H9 (cell line): Measurements from ENCODE around the gene KRTAP12-2. TPM values are rescaled to one million over a fixed set of nuclear protein-coding genes. Genes with fewer than 3 reads are reported as not detected.

Experiments used
- DNase-seq: peaks from one replicate; pipeline ENCODE4 v3.0.0-alpha.2; 2017
- H2AFZ ChIP-seq: one replicate; pipeline ENCODE4 v1.6.1; 2013; ENCODE audit warnings: mild to moderate bottlenecking, low read length, control low read depth, moderate library complexity
- H2AK5ac ChIP-seq: 2 replicates; pipeline ENCODE4 v1.6.1; 2013; ENCODE audit warnings: low read length, control low read depth, mixed read lengths; ENCODE audit not compliant: insufficient read length
- H2BK120ac ChIP-seq: one replicate; pipeline ENCODE4 v1.6.1; 2013; ENCODE audit warnings: low read depth, mild to moderate bottlenecking, low read length, control low read depth, inconsistent platforms; ENCODE audit not compliant: poor library complexity, severe bottlenecking
- H2BK12ac ChIP-seq: 2 replicates; pipeline ENCODE4 v1.6.1; 2013; ENCODE audit warnings: low read length, control low read depth, mixed read lengths, low read depth; ENCODE audit not compliant: insufficient read length
- H2BK15ac ChIP-seq: 2 replicates; pipeline ENCODE4 v1.6.1; 2013; ENCODE audit warnings: low read depth, low read length, control low read depth
- H2BK20ac ChIP-seq: one replicate; pipeline ENCODE4 v1.6.1; 2013; ENCODE audit warnings: low read depth, mild to moderate bottlenecking, low read length, control low read depth, inconsistent platforms; ENCODE audit not compliant: poor library complexity, severe bottlenecking
- H2BK5ac ChIP-seq: 2 replicates; pipeline ENCODE4 v1.6.1; 2013; ENCODE audit warnings: low read length, control low read depth, mixed read lengths; ENCODE audit not compliant: insufficient read length
- H3K14ac ChIP-seq: 2 replicates; pipeline ENCODE4 v1.6.1; 2013; ENCODE audit warnings: low read length, control low read depth; ENCODE audit not compliant: insufficient read depth
- H3K18ac ChIP-seq: 2 replicates; pipeline ENCODE4 v1.6.1; 2013; ENCODE audit warnings: low read depth, mild to moderate bottlenecking, mixed read lengths, low read length, control low read depth; ENCODE audit not compliant: insufficient read length
- H3K23ac ChIP-seq: 2 replicates; pipeline ENCODE4 v1.6.1; 2013; ENCODE audit warnings: low read length, control low read depth, mixed read lengths, low read depth; ENCODE audit not compliant: insufficient read length
- H3K23me2 ChIP-seq: 2 replicates; pipeline ENCODE4 v1.6.1; 2013; ENCODE audit warnings: low read depth, mild to moderate bottlenecking, mixed read lengths, low read length, control low read depth; ENCODE audit not compliant: insufficient read length, poor library complexity, severe bottlenecking
- H3K27ac ChIP-seq: 2 replicates; pipeline ENCODE4 v1.5.1; 2013; ENCODE audit warnings: low read length, control low read depth, mixed read lengths, low read depth; ENCODE audit not compliant: insufficient read length
- H3K27me3 ChIP-seq: 2 replicates; pipeline ENCODE4 v1.6.1; 2013; ENCODE audit warnings: low read length, control low read depth, inconsistent platforms; ENCODE audit not compliant: insufficient read depth
- H3K4ac ChIP-seq: 2 replicates; pipeline ENCODE4 v1.6.1; 2013; ENCODE audit warnings: low read depth, mild to moderate bottlenecking, control low read depth, inconsistent platforms, low read length, moderate library complexity
- H3K4me1 ChIP-seq: 2 replicates; pipeline ENCODE4 v1.6.1; 2013; ENCODE audit warnings: low read length, control low read depth, inconsistent platforms; ENCODE audit not compliant: insufficient read depth
- H3K4me2 ChIP-seq: 2 replicates; pipeline ENCODE4 v1.6.1; 2013; ENCODE audit warnings: low read length, control low read depth, mixed read lengths; ENCODE audit not compliant: insufficient read length, insufficient read depth
- H3K56ac ChIP-seq: 2 replicates; pipeline ENCODE4 v1.6.1; 2013; ENCODE audit warnings: low read depth, mild to moderate bottlenecking, mixed read lengths, low read length, control low read depth; ENCODE audit not compliant: insufficient read length
- H3K79me1 ChIP-seq: 2 replicates; pipeline ENCODE4 v1.6.1; 2013; ENCODE audit warnings: low read depth, mild to moderate bottlenecking, moderate library complexity, low read length, control low read depth, inconsistent platforms; ENCODE audit not compliant: insufficient read depth, poor library complexity, severe bottlenecking
- H3K79me2 ChIP-seq: 2 replicates; pipeline ENCODE4 v1.6.1; 2013; ENCODE audit warnings: low read length, control low read depth, inconsistent platforms; ENCODE audit not compliant: insufficient read depth
- H3K9ac ChIP-seq: 2 replicates; pipeline ENCODE4 v1.6.1; 2013; ENCODE audit warnings: low read length, control low read depth, mixed read lengths; ENCODE audit not compliant: insufficient read length; ENCODE audit errors: extremely low read depth
- H3K9me3 ChIP-seq: one replicate; pipeline ENCODE4 v1.6.1; 2013; ENCODE audit warnings: low read depth, low read length, inconsistent platforms; ENCODE audit not compliant: control insufficient read depth
- H3T11ph ChIP-seq: one replicate; pipeline ENCODE4 v1.6.1; 2013; ENCODE audit warnings: mild to moderate bottlenecking, low read length, control low read depth, inconsistent platforms
- H4K20me1 ChIP-seq: one replicate; pipeline ENCODE4 v1.6.1; 2013; ENCODE audit not compliant: control insufficient read depth, insufficient read length, insufficient read depth
- H4K5ac ChIP-seq: 2 replicates; pipeline ENCODE4 v1.6.1; 2013; ENCODE audit warnings: low read depth, mild to moderate bottlenecking, mixed read lengths, low read length, control low read depth; ENCODE audit not compliant: insufficient read length
- H4K8ac ChIP-seq: replicated peaks from 2 replicates; pipeline ENCODE4 v1.6.1; 2013; ENCODE audit warnings: low read length, control low read depth, mixed read lengths, low read depth; ENCODE audit not compliant: insufficient read length
- H4K91ac ChIP-seq: 2 replicates; pipeline ENCODE4 v1.6.1; 2013; ENCODE audit warnings: low read depth, mild to moderate bottlenecking, moderate library complexity, mixed read lengths, low read length, control low read depth; ENCODE audit not compliant: insufficient read length
- H3K27ac Mint-ChIP-seq, 3 experiments: 2 replicates in 2 of 3; 3 replicates in 1 of 3; pipeline ENCODE4 v1.8.0; 2020 to 2021; ENCODE audit warnings: mixed read lengths in 3 of 3, mild to moderate bottlenecking in 1 of 3, moderate library complexity in 1 of 3
- H3K27me3 Mint-ChIP-seq: 2 replicates; pipeline ENCODE4 v1.8.0; 2021; ENCODE audit warnings: low read depth, mild to moderate bottlenecking, moderate library complexity, mixed read lengths
- H3K36me3 Mint-ChIP-seq, 3 experiments: 2 replicates in 2 of 3; 3 replicates in 1 of 3; pipeline ENCODE4 v1.8.0; 2020 to 2021; ENCODE audit warnings: low read depth in 3 of 3, mixed read lengths in 3 of 3; ENCODE audit not compliant: insufficient read depth in 1 of 3
- H3K4me1 Mint-ChIP-seq, 2 experiments: 2 replicates each; pipeline ENCODE4 v1.8.0; 2020; ENCODE audit warnings: mixed read lengths in 2 of 2
- H3K4me3 Mint-ChIP-seq, 2 experiments: 2 replicates in 1 of 2; 3 replicates in 1 of 2; pipeline ENCODE4 v1.8.0; 2020 to 2021; ENCODE audit warnings: mild to moderate bottlenecking in 2 of 2, mixed read lengths in 2 of 2, moderate library complexity in 1 of 2
- H3K9me3 Mint-ChIP-seq, 2 experiments: 2 replicates in 1 of 2; 3 replicates in 1 of 2; pipeline ENCODE4 v1.8.0; 2020; ENCODE audit warnings: mild to moderate bottlenecking in 2 of 2, mixed read lengths in 2 of 2, moderate library complexity in 1 of 2
- CTCF ChIP-seq: fragments of 200-600 bp; sonication (generic); conservative IDR thresholded peaks from 3 replicates; pipeline ENCODE4 v1.8.0; 2021; ENCODE audit warnings: antibody characterized with exemption, mild to moderate bottlenecking
- WGBS: extraction: QIAGEN DNeasy Blood & Tissue Kit; methylation state at CpG from one replicate; pipeline ENCODE4 v1.1.7; 2013; ENCODE audit warnings: missing lambda C conversion rate, low lambda C conversion rate, mixed read lengths; ENCODE audit not compliant: insufficient read length; ENCODE audit errors: extremely low coverage; 5-methylcytosine and 5-hydroxymethylcytosine counted together
- total RNA-seq: library from RNA; stranded (reverse); gene quantifications from 2 replicates; pipeline ENCODE4 v1.2.1, GENCODE V29; 2021

Gene KRTAP12-2
- total RNA-seq, 1 experiment from 2014 or later, result not detected

- Histone ChIP-seq H2BK120ac (no peak overlapping the region), H3K4me2 (no peak overlapping the region), H2BK12ac (no peak overlapping the region), H3K18ac (no peak overlapping the region), H4K5ac (no peak overlapping the region), H4K8ac (no peak overlapping the region), H2AFZ (no peak overlapping the region), H3K9me3 (no peaks in the 10 kb centered on the region), H3K27me3 (no peaks in the 10 kb centered on the region), H3K23me2 (no peaks in the 10 kb centered on the region), H4K20me1 (no peaks in the 10 kb centered on the region), H3K23ac (no peak overlapping the region), H2BK15ac (no peak overlapping the region), H2BK5ac (no peak overlapping the region), H3T11ph (no peak overlapping the region), H3K27ac (no peak overlapping the region), H2AK5ac (no peak overlapping the region), H2BK20ac (no peak overlapping the region), H3K79me1 (no peaks in the 10 kb centered on the region), H3K9ac (no peak overlapping the region), H3K4ac (no peak overlapping the region), H3K14ac (no peak overlapping the region), H4K91ac (no peak overlapping the region), H3K79me2 (no peaks in the 10 kb centered on the region), H3K56ac (no peak overlapping the region), H3K4me1 (no peaks in the 10 kb centered on the region)
- Mint-ChIP-seq H3K27me3 (peaks cover 14% of the 10 kb centered on the region), H3K36me3 (peaks cover 7 to 16% (median 11%) of the 10 kb centered on the region in 3 experiments; a peak in 6 of 7 replicates), H3K9me3 (peaks cover 20 to 26% of the 10 kb centered on the region in 2 experiments), H3K4me1 (peaks cover 3 to 7% of the 10 kb centered on the region in 2 experiments; a peak in 2 of 4 replicates), H3K4me3 (no peak overlapping the region), H3K27ac (no peak overlapping the region)
- TF ChIP-seq CTCF, result no peak
- no peak for DNase-seq
- WGBS, result no CpG with 5 or more reads among the region's 2 CpGs
Measured at GRCh38 chr21:44630440-44630839, 36.3 kb downstream of the KRTAP12-2 start.
